ENCODE measurements around the gene SLC66A2.

DNA sequence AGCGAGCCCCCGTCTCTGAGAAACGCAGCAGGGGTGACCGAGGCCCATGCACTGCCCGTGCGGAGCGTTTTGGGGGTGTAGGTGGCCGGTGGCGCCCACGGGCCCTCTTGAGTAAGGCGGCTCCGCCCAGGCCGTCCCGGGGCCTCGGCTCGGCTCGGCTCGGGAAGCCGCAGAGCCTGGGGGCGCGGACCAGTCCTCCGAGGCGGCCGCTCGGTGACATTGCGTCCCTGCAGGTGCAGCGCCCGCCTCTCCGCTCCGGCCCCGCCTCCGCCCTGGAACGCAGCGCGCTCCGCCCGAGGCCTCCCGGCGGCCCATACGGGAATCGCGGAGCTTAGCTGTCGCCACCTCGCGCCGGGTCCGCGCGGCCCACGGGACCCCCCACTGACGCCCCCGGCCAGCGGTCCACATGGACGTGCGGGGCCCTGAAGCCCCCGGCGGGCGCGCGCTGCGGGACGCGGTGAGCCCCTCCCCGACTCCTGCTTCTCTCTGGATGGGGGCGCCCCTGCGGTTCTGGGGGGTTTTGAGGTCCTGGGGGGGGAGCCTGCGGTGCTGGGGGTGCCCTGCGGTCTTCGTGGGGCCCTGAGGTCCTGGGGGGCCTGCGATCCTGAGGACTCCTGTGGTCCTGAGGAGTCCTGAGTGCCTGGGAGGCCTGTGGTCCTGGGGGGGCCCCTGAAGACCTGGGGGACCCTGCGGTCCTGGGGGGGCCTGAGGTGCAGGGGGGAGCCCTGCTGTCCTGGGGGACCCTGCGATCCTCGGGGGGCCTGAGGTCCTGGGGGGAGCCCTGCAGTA is 13.1 kb upstream of the SLC66A2 start, which contains the start of gene HSBP1L1:
- TF ChIP-seq MEIS2 (CRISPR knock-in tag; IDR thresholded peaks at IDR 0.05) (no peak), ZNF660 (CRISPR knock-in tag; IDR thresholded peaks at IDR 0.05; ENCODE audit: borderline replicate concordance, low read depth) (no peak), HDAC2 (CRISPR knock-in tag; IDR thresholded peaks at IDR 0.05) (no peak), MEF2D (CRISPR knock-in tag; IDR thresholded peaks at IDR 0.05) (no peak), SMAD1 (CRISPR knock-in tag; IDR thresholded peaks at IDR 0.05; ENCODE audit: borderline replicate concordance, low read depth) (peak; percentile 28; the same call in 1 of the 2 replicates), POLR2A (IDR thresholded peaks at IDR 0.05; ENCODE audit: insufficient read depth in 1 of 2, low read depth in 2 of 2, low read length in 2 of 2) (peak; percentile 56 to 83), KLF13 (CRISPR knock-in tag; IDR thresholded peaks at IDR 0.05) (no peak), ZNF792 (CRISPR knock-in tag; IDR thresholded peaks at IDR 0.05) (no peak), POLR2G (IDR thresholded peaks at IDR 0.05; ENCODE audit: low read depth, low read length) (peak; percentile 74), ZSCAN20 (CRISPR knock-in tag; IDR thresholded peaks at IDR 0.05; ENCODE audit: borderline replicate concordance) (0 out of 2 replicates have a peak, but pooled peaks have one; percentile 39)
- TF ChIP-seq, protein P1, sequence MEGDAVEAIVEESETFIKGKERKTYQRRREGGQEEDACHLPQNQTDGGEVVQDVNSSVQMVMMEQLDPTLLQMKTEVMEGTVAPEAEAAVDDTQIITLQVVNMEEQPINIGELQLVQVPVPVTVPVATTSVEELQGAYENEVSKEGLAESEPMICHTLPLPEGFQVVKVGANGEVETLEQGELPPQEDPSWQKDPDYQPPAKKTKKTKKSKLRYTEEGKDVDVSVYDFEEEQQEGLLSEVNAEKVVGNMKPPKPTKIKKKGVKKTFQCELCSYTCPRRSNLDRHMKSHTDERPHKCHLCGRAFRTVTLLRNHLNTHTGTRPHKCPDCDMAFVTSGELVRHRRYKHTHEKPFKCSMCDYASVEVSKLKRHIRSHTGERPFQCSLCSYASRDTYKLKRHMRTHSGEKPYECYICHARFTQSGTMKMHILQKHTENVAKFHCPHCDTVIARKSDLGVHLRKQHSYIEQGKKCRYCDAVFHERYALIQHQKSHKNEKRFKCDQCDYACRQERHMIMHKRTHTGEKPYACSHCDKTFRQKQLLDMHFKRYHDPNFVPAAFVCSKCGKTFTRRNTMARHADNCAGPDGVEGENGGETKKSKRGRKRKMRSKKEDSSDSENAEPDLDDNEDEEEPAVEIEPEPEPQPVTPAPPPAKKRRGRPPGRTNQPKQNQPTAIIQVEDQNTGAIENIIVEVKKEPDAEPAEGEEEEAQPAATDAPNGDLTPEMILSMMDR (CRISPR knock-in tag; IDR thresholded peaks at IDR 0.05): peak; percentile 54
